ENCODE data around the gene STX3. TPM values are rescaled to one million over a fixed set of nuclear protein-coding genes. Genes with fewer than 3 reads are reported as not detected.

The STX3 gene
- total and polyA plus RNA-seq, 2 of the 13 experiments (the other 11 are each of a cell fraction or from before 2014, with no cell fraction given), result 16.5 to 24.0 TPM

- TF ChIP-seq ZNF281 (CRISPR knock-in tag; IDR thresholded peaks at IDR 0.05; ENCODE audit: borderline replicate concordance) (peak; percentile 40; the same call in 1 of the 2 replicates), DNMT1 (CRISPR knock-in tag; IDR thresholded peaks at IDR 0.05) (no peak), TOE1 (CRISPR knock-in tag; IDR thresholded peaks at IDR 0.05) (no peak), SMARCE1 (IDR thresholded peaks at IDR 0.05; ENCODE audit: borderline replicate concordance) (no peak), CBX5 (CRISPR knock-in tag; IDR thresholded peaks at IDR 0.05; ENCODE audit: borderline replicate concordance) (no peak), ZNF513 (CRISPR knock-in tag; conservative IDR thresholded peaks at IDR 0.05) (no peak), MBD4 (IDR thresholded peaks at IDR 0.05; ENCODE audit: borderline replicate concordance, low read length) (no peak), ZSCAN21 (CRISPR knock-in tag; IDR thresholded peaks at IDR 0.05; ENCODE audit: borderline replicate concordance) (no peak), PHB2 (IDR thresholded peaks at IDR 0.05; ENCODE audit: partially characterized antibody) (no peak), ATRX (CRISPR knock-in tag; IDR thresholded peaks at IDR 0.05; ENCODE audit: borderline replicate concordance) (no peak), FOXO1 (CRISPR knock-in tag; IDR thresholded peaks at IDR 0.05) (0 out of 2 replicates have a peak, but pooled peaks have one; percentile 45), GPN1 (CRISPR knock-in tag; IDR thresholded peaks at IDR 0.05; ENCODE audit: borderline replicate concordance) (no peak), ZHX1 (CRISPR knock-in tag; IDR thresholded peaks at IDR 0.05; ENCODE audit: low read depth) (no peak; the same call in 1 of the 2 replicates), MYNN (CRISPR knock-in tag; IDR thresholded peaks at IDR 0.05; ENCODE audit: low read depth) (no peak), ZNF138 (CRISPR knock-in tag; IDR thresholded peaks at IDR 0.05; ENCODE audit: low read depth) (no peak), MAFG (CRISPR knock-in tag; IDR thresholded peaks at IDR 0.05) (no peak), ZKSCAN8 (CRISPR knock-in tag; IDR thresholded peaks at IDR 0.05; ENCODE audit: borderline replicate concordance) (no peak), POGZ (CRISPR knock-in tag; IDR thresholded peaks at IDR 0.05) (no peak)
- TF ChIP-seq, protein P1, sequence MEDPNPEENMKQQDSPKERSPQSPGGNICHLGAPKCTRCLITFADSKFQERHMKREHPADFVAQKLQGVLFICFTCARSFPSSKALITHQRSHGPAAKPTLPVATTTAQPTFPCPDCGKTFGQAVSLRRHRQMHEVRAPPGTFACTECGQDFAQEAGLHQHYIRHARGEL (CRISPR knock-in tag; IDR thresholded peaks at IDR 0.05), result 0 out of 2 replicates have a peak, but pooled peaks have one; percentile 30
Observed at GRCh38 chr11:59753650-59754493, 1.3 kb upstream of the STX3 start (continued).
